Colon (tissue), 2 donors: ENCODE data around the gene TWNK.

Experiments
- FAIRE-seq: peaks from 2 replicates; lab custom pipeline; 2012; peaks lifted over from hg19 to GRCh38; lab: Jason Lieb, UNC
- donor health status: control.
- donor health status: control.

The TWNK gene

DNA sequence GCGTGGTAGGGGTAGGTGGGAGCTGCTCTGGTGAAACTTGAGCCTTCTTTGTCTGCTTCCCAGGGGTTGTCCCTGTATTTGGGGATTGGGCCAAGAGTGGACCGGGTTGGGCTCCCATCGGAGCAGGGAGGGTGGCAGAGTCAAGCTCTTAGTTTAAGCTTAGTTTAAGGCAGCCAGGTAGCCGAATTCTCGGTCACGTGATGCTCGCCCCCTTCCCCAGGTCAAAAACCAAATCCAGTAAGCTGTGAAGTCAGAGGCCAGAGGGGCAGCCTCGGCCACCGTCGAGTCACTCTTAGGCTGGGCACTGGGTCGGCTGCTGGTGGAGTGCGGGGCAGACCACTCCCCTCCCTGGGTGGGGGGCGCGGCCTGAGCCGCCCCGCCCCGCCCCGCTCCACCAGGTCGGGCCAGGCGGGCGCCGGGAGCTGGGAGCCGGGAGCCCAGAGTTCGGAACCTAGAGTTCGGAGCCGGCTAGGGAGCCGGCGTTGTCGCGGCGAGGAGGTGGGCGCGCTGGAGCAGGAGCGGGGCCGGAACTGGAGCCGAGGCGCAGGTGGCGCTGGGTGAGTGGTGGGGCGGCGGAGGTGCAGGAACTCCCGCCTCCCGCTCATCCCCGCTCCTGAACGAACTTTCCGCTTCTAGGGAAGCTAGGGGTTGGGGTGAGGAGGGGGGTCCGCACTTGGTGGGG is 9.5 kb downstream of the TWNK start:
- FAIRE-seq, result no peak

DNA sequence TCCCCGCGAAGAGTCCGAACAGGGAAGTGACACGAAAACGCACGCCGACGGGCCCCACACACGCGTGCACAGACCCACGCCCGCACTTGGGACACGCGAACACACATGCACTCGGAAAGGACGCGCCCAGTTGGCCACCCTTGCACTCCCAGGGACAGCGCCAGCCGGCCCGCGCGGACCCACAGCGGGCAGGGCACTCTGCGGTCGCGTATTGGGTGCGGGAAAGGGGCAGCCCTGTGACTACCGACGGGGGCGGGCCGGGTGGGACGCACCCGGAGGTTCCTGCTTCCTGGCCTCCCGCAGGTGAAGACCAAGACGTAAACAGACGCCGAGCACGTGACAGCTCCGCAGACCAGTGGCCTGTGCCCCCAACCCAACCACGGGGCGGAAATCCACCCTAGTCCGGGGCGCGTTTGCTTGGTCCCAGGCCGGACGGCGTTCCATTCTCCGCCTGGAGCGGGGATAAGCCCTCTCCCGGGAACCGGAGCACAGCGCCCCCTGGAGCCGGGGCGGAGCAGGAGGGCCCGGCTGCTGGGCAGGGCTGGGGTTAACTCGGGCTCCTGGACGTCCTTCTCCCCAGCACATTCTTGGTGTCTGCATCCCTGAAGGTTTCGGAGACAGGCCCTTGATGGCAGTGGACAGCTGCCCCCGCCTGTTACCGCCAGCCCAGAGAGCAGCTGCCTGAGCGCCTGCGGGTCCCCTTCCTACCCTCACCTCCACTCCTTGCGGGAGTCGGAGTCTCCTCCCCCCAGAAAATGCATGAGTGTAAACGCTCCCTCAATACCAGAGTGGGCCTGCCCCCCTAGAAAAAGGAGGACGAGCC is 10.2 kb downstream of the TWNK start:
- no peak for FAIRE-seq

- FAIRE-seq, result no peak
These were observed 11.0 kb downstream of the TWNK start for GRCh38 chr10:100998183-100998990.

- no peak for FAIRE-seq
These were observed 11.8 kb downstream of the TWNK start for GRCh38 chr10:100998991-100999741.

GRCh38 chr10:100999742-101000126 is 12.4 kb downstream of the TWNK start, which contains the start of gene LZTS2:
TSS of gene LZTS2 (plus strand) at chr10:100999808. CDS start at chr10:101002539, 2,731 bp downstream.
- FAIRE-seq, result no peak

DNA sequence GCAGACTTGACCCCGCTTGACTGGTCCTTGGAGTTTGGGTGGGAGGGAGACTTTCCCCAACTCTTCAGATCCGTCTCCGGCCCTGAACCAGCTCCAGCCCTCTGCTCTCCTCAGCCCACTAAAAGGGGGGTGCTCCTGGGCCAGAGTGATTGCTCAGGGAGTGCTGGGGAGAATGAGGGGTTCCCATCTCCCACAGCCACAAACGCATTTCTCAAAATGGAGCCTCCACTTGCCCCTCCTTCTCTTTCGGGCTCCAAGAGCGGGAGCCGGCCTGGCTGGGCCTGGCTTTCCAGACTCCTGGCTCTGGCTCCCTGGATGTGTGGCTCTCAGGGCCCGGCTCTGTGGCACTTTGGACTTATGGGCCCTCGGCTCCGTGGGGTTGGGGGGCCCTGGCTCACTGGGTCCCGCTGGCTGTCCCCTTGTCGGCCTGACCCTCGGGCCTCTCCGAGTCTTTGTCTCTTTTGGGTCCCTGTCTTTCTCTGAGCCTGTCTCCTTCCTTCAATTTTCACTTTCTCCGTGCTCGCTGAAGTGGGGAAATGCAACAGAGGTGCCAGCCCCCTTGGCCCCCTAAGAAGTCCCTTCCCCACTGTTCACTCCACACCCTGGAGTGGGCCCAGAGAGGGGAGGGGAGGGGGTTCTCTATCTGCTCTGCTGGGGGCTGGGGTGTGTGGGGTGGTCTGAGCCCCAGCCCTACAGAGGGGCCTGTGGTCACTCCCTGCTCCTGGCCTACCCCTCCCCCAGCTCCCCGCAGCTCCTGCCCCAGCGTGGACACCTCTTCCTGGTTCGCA is 13.0 kb downstream of the TWNK start:
- no peak for FAIRE-seq

GRCh38 chr10:101000915-101001658 is 13.7 kb downstream of the TWNK start:
- FAIRE-seq, result no peak

DNA sequence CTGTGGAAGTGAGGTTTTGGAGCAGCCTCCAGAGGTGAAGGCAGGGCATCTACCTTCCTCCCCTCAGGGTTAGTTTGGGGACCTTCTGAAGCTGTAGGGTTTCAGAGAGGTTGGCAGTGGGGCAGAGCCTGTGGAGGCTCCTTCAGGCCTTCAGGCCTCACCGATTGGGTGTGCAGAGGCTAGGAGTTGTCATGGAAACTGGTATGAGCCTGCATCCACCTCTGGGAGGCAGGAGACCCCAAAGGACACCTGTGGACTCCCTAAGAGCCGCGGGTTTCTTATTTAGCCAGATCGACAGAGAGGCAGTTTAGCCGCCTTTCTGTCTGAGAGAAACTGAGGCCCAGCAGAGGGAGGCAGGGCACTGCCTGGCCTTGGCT is 14.3 kb downstream of the TWNK start:
- no peak for FAIRE-seq

GRCh38 chr10:101002456-101002855 is 15.1 kb downstream of the TWNK start:
- FAIRE-seq, result no peak

GRCh38 chr10:101003639-101004206 is 16.4 kb downstream of the TWNK start:
- FAIRE-seq, result no peak

- FAIRE-seq, result no peak
These were observed 18.0 kb downstream of the TWNK start for GRCh38 chr10:101005361-101005760.

- FAIRE-seq, result no peak
These were observed 18.7 kb downstream of the TWNK start for GRCh38 chr10:101005869-101006567.

- FAIRE-seq, result no peak
These were observed 19.3 kb downstream of the TWNK start for GRCh38 chr10:101006593-101007098.

DNA sequence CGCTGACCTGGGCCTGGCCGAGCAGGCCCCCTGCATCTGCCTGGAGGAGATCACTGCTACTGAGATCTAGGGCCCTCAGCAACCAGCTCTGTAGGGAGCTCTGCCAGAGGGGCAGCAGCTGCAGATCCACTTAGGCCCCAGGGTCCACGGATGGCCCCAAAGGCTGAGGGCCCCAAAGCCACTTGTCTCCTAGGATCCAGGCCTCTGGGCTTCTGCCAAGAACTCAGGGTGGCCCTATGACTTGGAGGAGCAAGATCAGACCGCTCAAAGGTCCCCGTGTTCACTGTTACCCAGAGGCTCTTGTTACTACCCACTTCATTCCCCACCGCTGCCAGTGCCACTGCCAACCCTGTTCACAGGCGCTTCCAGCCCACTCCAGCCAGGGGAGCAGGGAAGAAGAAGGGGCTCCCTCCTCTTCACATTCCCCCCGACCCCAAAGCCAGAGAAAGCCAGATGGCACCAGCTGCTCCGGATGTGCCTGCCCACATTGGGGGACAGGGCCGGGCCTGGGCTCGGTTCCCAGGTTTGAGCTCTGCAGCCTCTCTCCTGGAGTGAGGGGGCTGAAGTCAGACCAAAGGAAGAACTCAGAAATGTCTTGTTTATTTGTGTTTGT is 19.9 kb downstream of the TWNK start:
- no peak for FAIRE-seq

- no peak for FAIRE-seq
These were observed 20.8 kb downstream of the TWNK start for GRCh38 chr10:101007915-101008822.

- FAIRE-seq, result no peak
These were observed 21.6 kb downstream of the TWNK start for GRCh38 chr10:101008823-101009423.

DNA sequence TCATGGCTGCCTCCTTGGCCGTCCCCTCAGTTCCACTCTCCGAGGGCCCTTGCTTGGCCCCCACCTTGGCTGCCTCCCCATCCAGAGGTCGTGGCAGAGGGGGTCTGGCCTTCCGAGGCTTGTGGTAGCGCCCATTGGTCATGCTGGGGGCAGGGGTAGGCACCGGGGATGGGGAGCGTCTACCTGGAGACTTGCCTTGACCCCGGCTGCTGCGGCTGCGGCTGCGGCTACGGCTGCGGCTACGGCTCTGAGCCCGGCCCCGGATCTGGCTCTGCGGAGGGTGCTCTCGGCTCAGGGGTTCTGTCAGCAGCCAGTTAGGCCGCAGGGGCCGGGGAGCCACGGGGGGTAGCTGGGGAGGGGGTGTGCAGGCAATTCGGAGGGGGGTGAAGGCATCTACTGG is 23.0 kb downstream of the TWNK start:
- no peak for FAIRE-seq
